MM.1S (cell line): ENCODE results near the gene B3GALT2.

ENCODE experiments used
- CTCF ChIP-seq: fragments of 300-600 bp; sonication (generic); IDR thresholded peaks from 2 replicates; pipeline ENCODE4 v1.5.1; 2016; ENCODE audit warnings: antibody characterized with exemption, low read length, mixed read lengths
- EZH2 ChIP-seq: fragments of 300-600 bp; sonication (generic); optimal IDR thresholded peaks from 2 replicates; pipeline ENCODE3; 2017; ENCODE audit warnings: low read depth, mild to moderate bottlenecking, antibody characterized with exemption, low read length, mixed read lengths
- EZH2phosphoT487 ChIP-seq: fragments of 300-600 bp; sonication (generic); IDR thresholded peaks from 2 replicates; pipeline ENCODE4 v1.6.1; 2018; ENCODE audit warnings: antibody characterized with exemption, low read length

- TF ChIP-seq CTCF, result no peak
- no peak for TF ChIP-seq EZH2
- no peak for TF ChIP-seq EZH2phosphoT487
Measured at GRCh38 chr1:193234530-193234929, 48.1 kb upstream of the B3GALT2 start.
